Spleen (tissue), 7 donors: ENCODE measurements around the gene CAMTA1.

Experiments used
- CTCF ChIP-seq, 11 experiments: fragments of 200-600 bp in 7 of 11; fragments of 450-650 bp in 4 of 11; sonication (generic) in 4 of 11; IDR thresholded peaks in 8 of 11; conservative IDR thresholded peaks in 3 of 11; 1 replicate in 7 of 11; 2 replicates in 4 of 11; pipeline versions ENCODE4 v1.4.0 to v1.8.0; 2016 to 2021; ENCODE audit warnings: antibody characterized with exemption in 11 of 11, inconsistent platforms in 4 of 11, mild to moderate bottlenecking in 1 of 11
- POLR2A ChIP-seq, 3 donors: fragments of 450-650 bp; IDR thresholded peaks; one replicate each; pipeline ENCODE4 v1.5.1; 2017; ENCODE audit warnings: antibody characterized with exemption in 3 of 3, mild to moderate bottlenecking in 1 of 3
- POLR2AphosphoS5 ChIP-seq, 3 donors: sonication (generic); formaldehyde crosslinking; IDR thresholded peaks; one replicate each; pipeline ENCODE4 v1.5.1; 2017; ENCODE audit warnings: antibody characterized with exemption in 3 of 3
- donor health status: DM: no; HTN: no; CAD: no; lungs with moderate emphysema.
- donor health status: DM: no; HTN: no; CAD: no.
- donor health status: DM: no; HTN: no; CAD: no.

GRCh38 chr1:7111853-7112252 lies 326.6 kb downstream of the CAMTA1 start:
- TF ChIP-seq CTCF (IDR thresholded peaks at IDR 0.05 in 8 of 11, conservative IDR thresholded peaks at IDR 0.05 in 3 of 11) (no peak), POLR2A (IDR thresholded peaks at IDR 0.05) (no peak), POLR2AphosphoS5 (IDR thresholded peaks at IDR 0.05) (no peak)
